Endothelial cell of umbilical vein (primary cell): ENCODE data around the gene ALDH7A1. TPM values are rescaled to one million over a fixed set of nuclear protein-coding genes. Genes with fewer than 3 reads are reported as not detected.
A peak's percentile ranks its signal among the peaks of the same experiment; 100 is the strongest.

Source experiments
- BruUV-seq: library from RNA; stranded (reverse); fragments of 400-500 nt; replicated peaks from 2 replicates; lab custom pipeline; 2021; lab: Mats Ljungman, UMichigan
- CTCF ChIA-PET: fragments of 300-600, 350-600 bp; sonication (Branson Sonifier 250); formaldehyde crosslinking; loops from one replicate; lab custom pipeline; 2021; ENCODE audit warnings: antibody characterized with exemption, inconsistent platforms; lab: Charles Lee
- POLR2A ChIA-PET: fragments of 300-600, 350-600 bp; sonication (Branson Sonifier 250); formaldehyde crosslinking; loops from one replicate; lab custom pipeline; 2021; ENCODE audit warnings: antibody characterized with exemption, inconsistent platforms; lab: Charles Lee
- DNase-seq: peaks from one replicate; pipeline ENCODE4 v3.0.0-alpha.2; 2011; ENCODE audit warnings: low read depth, low spot score
- FAIRE-seq: peaks from 2 replicates; lab custom pipeline; 2011; peaks lifted over from hg19 to GRCh38; lab: Jason Lieb, UNC
- H2AFZ ChIP-seq: 2 replicates; pipeline ENCODE4 v1.6.0; 2012; ENCODE audit warnings: low read depth, low read length, control low read depth, inconsistent platforms
- H3K27ac ChIP-seq: 2 replicates; pipeline ENCODE4 v1.5.1; 2011; ENCODE audit warnings: low read depth, mild to moderate bottlenecking, control low read depth, low read length, moderate library complexity; ENCODE audit not compliant: insufficient read depth
- H3K27me3 ChIP-seq, 2 experiments: 2 replicates each; pipeline versions ENCODE4 v1.6.0 to v1.6.1; 2011; ENCODE audit warnings: low read length in 2 of 2, mixed read lengths in 1 of 2; ENCODE audit not compliant: control insufficient read depth in 2 of 2, insufficient read depth in 2 of 2
- H3K36me3 ChIP-seq, 2 experiments: 2 replicates in 1 of 2; 3 replicates in 1 of 2; pipeline ENCODE4 v1.5.1; 2011; ENCODE audit warnings: low read length in 2 of 2, mild to moderate bottlenecking in 1 of 2, moderate library complexity in 1 of 2; ENCODE audit not compliant: control insufficient read depth in 2 of 2, insufficient read depth in 2 of 2; ENCODE audit errors: extremely low read depth in 1 of 2
- H3K4me1 ChIP-seq: 3 replicates; pipeline ENCODE4 v1.5.1; 2011; ENCODE audit warnings: mild to moderate bottlenecking, low read length; ENCODE audit not compliant: control insufficient read depth, insufficient read depth; ENCODE audit errors: extremely low read depth
- H3K4me2 ChIP-seq: 2 replicates; pipeline ENCODE4 v1.6.1; 2011; ENCODE audit warnings: low read length, control low read depth, mixed read lengths; ENCODE audit not compliant: insufficient read depth
- H3K4me3 ChIP-seq, 3 experiments: fragments of 200-600 bp in 1 of 3; sonication (generic), shearing (Covaris generic) in 1 of 3; replicated peaks in 1 of 3; 2 replicates each; pipeline ENCODE4 v1.5.1; 2011 to 2016; ENCODE audit warnings: control low read depth in 3 of 3, low read length in 3 of 3, mild to moderate bottlenecking in 2 of 3, inconsistent platforms in 1 of 3, low read depth in 1 of 3, moderate library complexity in 1 of 3; ENCODE audit not compliant: insufficient read depth in 1 of 3
- H3K79me2 ChIP-seq: 2 replicates; pipeline ENCODE4 v1.6.0; 2012; ENCODE audit warnings: low read length, inconsistent platforms; ENCODE audit not compliant: control insufficient read depth, insufficient read depth
- H3K9ac ChIP-seq: replicated peaks from 2 replicates; pipeline ENCODE3; 2011; ENCODE audit warnings: low read length, control low read depth; ENCODE audit not compliant: insufficient read depth; ENCODE audit errors: extremely low read depth
- H3K9me1 ChIP-seq: replicated peaks from 3 replicates; pipeline ENCODE4 v1.6.0; 2011; ENCODE audit warnings: mild to moderate bottlenecking, low read length; ENCODE audit not compliant: control insufficient read depth, insufficient read depth; ENCODE audit errors: extremely low read depth
- H3K9me3 ChIP-seq: replicated peaks from 2 replicates; pipeline ENCODE4 v1.5.1; 2012; ENCODE audit warnings: low read length, inconsistent platforms; ENCODE audit not compliant: control insufficient read depth, insufficient read depth
- H4K20me1 ChIP-seq: replicated peaks from 2 replicates; pipeline ENCODE3; 2011; ENCODE audit warnings: mild to moderate bottlenecking, low read length; ENCODE audit not compliant: control insufficient read depth, insufficient read depth; ENCODE audit errors: extremely low read depth
- CTCF ChIP-seq, 2 donors: IDR thresholded peaks; 1 replicate in 1 of 2; 2 replicates in 1 of 2; pipeline ENCODE4 v1.5.1; 2011; ENCODE audit warnings: low read length in 2 of 2, mild to moderate bottlenecking in 2 of 2, moderate library complexity in 2 of 2, control low read depth in 1 of 2, inconsistent platforms in 1 of 2, low read depth in 1 of 2; ENCODE audit not compliant: insufficient read depth in 1 of 2; ENCODE audit errors: extremely low read depth in 1 of 2
- EZH2 ChIP-seq: IDR thresholded peaks from 2 replicates; pipeline ENCODE4 v1.6.1; 2012; ENCODE audit warnings: borderline replicate concordance, low read depth, mild to moderate bottlenecking, moderate library complexity, low read length, inconsistent platforms; ENCODE audit not compliant: severe bottlenecking
- GATA2 ChIP-seq: IDR thresholded peaks from 2 replicates; pipeline ENCODE4 v1.7.0; 2011; ENCODE audit warnings: low read depth, mild to moderate bottlenecking, moderate library complexity, mixed read lengths, low read length; ENCODE audit not compliant: insufficient read length, insufficient read depth
- MAX ChIP-seq: IDR thresholded peaks from 2 replicates; pipeline ENCODE4 v1.6.1; 2011; ENCODE audit not compliant: insufficient read depth, insufficient read length
- MYC ChIP-seq: IDR thresholded peaks from one replicate; pipeline ENCODE4 v1.6.1; 2011; ENCODE audit warnings: mild to moderate bottlenecking, low read depth, low read length
- POLR2AphosphoS5 ChIP-seq: IDR thresholded peaks from 2 replicates; pipeline ENCODE4 v1.6.1; 2012; ENCODE audit warnings: low read depth, mild to moderate bottlenecking, control low read depth, low read length, moderate library complexity; ENCODE audit not compliant: insufficient read depth
- dilution Hi-C: fragments of 300-500 bp; cut with MboI; formaldehyde crosslinking; loops from one replicate; pipeline ENCODE4 v1.15.0; 2019; ENCODE audit warnings: low sequenced_read_pairs; ENCODE audit not compliant: extremely low pct_ligation_motif_present
- intact Hi-C: fragments of 100-400 bp; cut with micrococcal nuclease; formaldehyde crosslinking; loops from one replicate; pipeline ENCODE4 v1.10.0; 2022
- polyA plus RNA-seq, 4 experiments: library from polyadenylated mRNA; depleted of rRNA in 3 of 4; stranded (reverse) in 3 of 4; unstranded in 1 of 4; fragments of >200 nt; gene quantifications; 2 replicates each; pipeline versions ENCODE4 v1.2.1 to v1.2.3, GENCODE V29; 2011 to 2012; ENCODE audit warnings: missing spikeins in 1 of 4
- total RNA-seq: library from RNA; stranded (reverse); gene quantifications from 2 replicates; pipeline ENCODE4 v1.2.3, GENCODE V29; 2021

The ALDH7A1 gene
- total and polyA plus RNA-seq, 2 donors (not counting 3 experiments of a cell fraction or from before 2014, with no cell fraction given) = 43.6 to 103 TPM

- no peaks in the 10 kb centered on the region for H3K27me3 ChIP-seq
- ChIA-PET POLR2A (no interaction called here), CTCF (interaction anchor here (1.2 kb wide), 1 partner anchor 8 kb away, joined by 4 read pairs; no protein-coding TSS in a partner anchor)
- FAIRE-seq (no peak), DNase-seq (no peak)
- no peaks in the 10 kb centered on the region for H3K9me1 ChIP-seq
- peak overlapping the region; percentile 16 for H3K4me2 ChIP-seq
- H2AFZ ChIP-seq = no peak overlapping the region
- dilution Hi-C loops (no loop called here), intact Hi-C loops (no loop called here)
- H3K27ac ChIP-seq = no peak overlapping the region
- H3K9ac ChIP-seq = no peak overlapping the region
- H4K20me1 ChIP-seq = no peaks in the 10 kb centered on the region
- H3K9me3 ChIP-seq = no peaks in the 10 kb centered on the region
- H3K4me3 ChIP-seq = no peak overlapping the region
- H3K4me1 ChIP-seq = peaks cover 14% of the 10 kb centered on the region
- no TSS peak for BruUV-seq
- TF ChIP-seq GATA2 (no peak), CTCF (IDR thresholded peaks at IDR 0.05; ENCODE audit: extremely low read depth in 1 of 2, insufficient read depth in 1 of 2, low read depth in 1 of 2, low read length in 2 of 2) (no peak), EZH2 (no peak), MYC (no peak), POLR2AphosphoS5 (no peak), MAX (no peak)
- no peaks in the 10 kb centered on the region for H3K36me3 ChIP-seq
- H3K79me2 ChIP-seq = no peaks in the 10 kb centered on the region
These were observed 86.6 kb downstream of the ALDH7A1 start for GRCh38 chr5:126508251-126508961.
